ENCODE results near the gene STXBP3.

The STXBP3 gene

GRCh38 chr1:108808438-108808837, 62.0 kb downstream of the STXBP3 start:
- no peak for DNase-seq

- DNase-seq, result no peak
These were observed 65.1 kb downstream of the STXBP3 start for GRCh38 chr1:108811611-108812010.

GRCh38 chr1:108813326-108813725, 66.9 kb downstream of the STXBP3 start:
- DNase-seq, result peak; percentile 14

GRCh38 chr1:108814343-108815125, 68.1 kb downstream of the STXBP3 start:
- no peak for DNase-seq

- DNase-seq, result no peak
These were observed 69.1 kb downstream of the STXBP3 start for GRCh38 chr1:108815566-108815965.

GRCh38 chr1:108816049-108816893, 69.8 kb downstream of the STXBP3 start:
- DNase-seq, result no peak

GRCh38 chr1:108817016-108817415, 70.5 kb downstream of the STXBP3 start:
- DNase-seq, result no peak

GRCh38 chr1:108817811-108818210, 71.3 kb downstream of the STXBP3 start:
- DNase-seq, result no peak

GRCh38 chr1:108819878-108820277, 73.4 kb downstream of the STXBP3 start:
- DNase-seq, result no peak

GRCh38 chr1:108823632-108824031, 77.2 kb downstream of the STXBP3 start:
- DNase-seq, result no peak

GRCh38 chr1:108824051-108824450, 77.6 kb downstream of the STXBP3 start:
- DNase-seq, result no peak

- DNase-seq, result no peak
These were observed 79.7 kb downstream of the STXBP3 start for GRCh38 chr1:108826081-108826635.

- peak; percentile 60 for DNase-seq
These were observed 81.8 kb downstream of the STXBP3 start for GRCh38 chr1:108828074-108828961.

- DNase-seq, result no peak
These were observed 83.0 kb downstream of the STXBP3 start for GRCh38 chr1:108829498-108829916.

- no peak for DNase-seq
These were observed 83.9 kb downstream of the STXBP3 start for GRCh38 chr1:108830119-108831008.

GRCh38 chr1:108831225-108831624, 84.8 kb downstream of the STXBP3 start:
- no peak for DNase-seq

GRCh38 chr1:108832929-108833328, 86.5 kb downstream of the STXBP3 start:
- no peak for DNase-seq

- no peak for DNase-seq
These were observed 95.2 kb downstream of the STXBP3 start for GRCh38 chr1:108841703-108842102.

- DNase-seq, result no peak
These were observed 96.2 kb downstream of the STXBP3 start for GRCh38 chr1:108842525-108843181.

- no peak for DNase-seq
These were observed 97.1 kb downstream of the STXBP3 start for GRCh38 chr1:108843390-108844137.

Data from NCI-H1436 (cell line).